GM13976 (cell line): ENCODE results near the gene KIF5B.
"Not testable (repeated sequence)": the region's sequence is repeated elsewhere in the genome, so short reads cannot be mapped to it uniquely, and the experiment has no call there.

Experiments used
- DNase-seq: peaks from one replicate; pipeline ENCODE4 v3.0.0; 2012; ENCODE audit warnings: low spot score
- CTCF ChIP-seq: IDR thresholded peaks from 2 replicates; pipeline ENCODE4 v1.5.1; 2012; ENCODE audit warnings: borderline replicate concordance, mild to moderate bottlenecking; ENCODE audit not compliant: insufficient read depth; ENCODE audit errors: extremely low read depth, missing control alignments, control extremely low read depth
- in situ Hi-C: fragments of 300-500 bp; cut with MboI; formaldehyde crosslinking; loops from one replicate; pipeline ENCODE4 v1.12.0; 2022; ENCODE audit warnings: low sequenced_read_pairs, mixed read lengths, inconsistent platforms; ENCODE audit not compliant: unreplicated experiment

Gene KIF5B

DNA sequence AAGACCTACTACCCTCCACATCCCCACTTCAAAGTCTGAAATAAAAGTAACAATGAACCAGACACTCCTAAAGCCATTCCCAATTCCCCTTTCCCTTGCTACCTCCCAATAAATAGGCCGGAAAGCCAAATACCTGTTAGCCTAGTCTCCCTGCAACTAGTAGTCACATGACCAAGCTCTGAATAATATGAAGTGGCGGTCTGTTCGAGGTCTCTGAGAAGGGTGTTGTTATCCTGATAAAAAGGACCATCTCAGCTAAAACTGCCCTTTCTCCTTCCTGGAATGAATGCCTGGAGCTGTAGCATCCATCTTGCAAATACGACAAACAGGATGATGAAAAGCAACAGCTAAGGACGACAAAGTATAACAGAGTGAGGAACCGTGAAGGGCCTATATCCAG, 6.0 kb downstream of the KIF5B start:
- no peak for DNase-seq
- TF ChIP-seq CTCF: no peak
- in situ Hi-C loops: loop anchor here (25.0 kb wide), 1 partner anchor 312 kb away; no protein-coding TSS in a partner anchor

- TF ChIP-seq CTCF: no peak
- DNase-seq: no peak
- in situ Hi-C loops: no loop called here
Observed at GRCh38 chr10:32049113-32049512, 7.1 kb downstream of the KIF5B start.

GRCh38 chr10:32048282-32048681, 7.9 kb downstream of the KIF5B start:
- no peak for TF ChIP-seq CTCF
- DNase-seq: no peak
- in situ Hi-C loops: no loop called here

DNA sequence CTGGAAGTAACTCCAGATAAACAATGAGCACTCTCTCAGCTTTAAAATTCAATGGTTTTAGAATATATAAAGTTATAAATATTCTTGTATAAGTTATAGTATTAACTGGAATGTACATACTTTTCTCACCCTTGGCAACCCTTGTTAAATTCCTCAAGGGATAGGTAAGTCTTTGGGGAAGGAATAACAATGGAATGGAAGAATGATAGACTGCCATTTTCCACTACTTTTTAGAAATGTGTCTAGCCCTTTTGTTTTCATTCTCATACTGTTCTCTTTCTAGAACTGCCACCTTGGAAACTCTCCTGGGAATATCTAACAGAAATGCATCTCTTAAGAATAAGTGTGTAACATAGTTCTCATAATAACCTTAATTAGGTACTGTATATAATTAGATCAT, 8.3 kb downstream of the KIF5B start:
- in situ Hi-C loops: no loop called here
- TF ChIP-seq CTCF: no peak
- DNase-seq: no peak

DNA sequence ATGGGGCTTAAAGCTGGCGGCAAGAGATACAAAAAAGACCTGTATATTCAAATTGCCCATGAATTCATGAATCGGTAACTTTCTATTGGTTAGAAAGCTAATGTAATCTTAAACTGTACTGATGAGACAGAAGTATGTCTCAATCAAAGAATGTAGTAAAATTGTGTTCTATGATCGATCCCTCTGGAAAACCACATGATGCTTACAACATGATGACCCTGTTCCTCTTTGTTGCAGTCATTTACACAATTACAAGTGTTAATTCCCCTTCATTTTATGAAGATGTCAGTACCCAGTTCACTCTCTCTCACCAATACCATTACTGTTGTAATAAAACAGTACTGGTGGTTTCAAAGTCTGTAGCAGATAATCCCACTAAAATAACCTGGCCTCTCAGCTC, 10.1 kb downstream of the KIF5B start:
- in situ Hi-C loops: no loop called here
- no peak for DNase-seq

DNA sequence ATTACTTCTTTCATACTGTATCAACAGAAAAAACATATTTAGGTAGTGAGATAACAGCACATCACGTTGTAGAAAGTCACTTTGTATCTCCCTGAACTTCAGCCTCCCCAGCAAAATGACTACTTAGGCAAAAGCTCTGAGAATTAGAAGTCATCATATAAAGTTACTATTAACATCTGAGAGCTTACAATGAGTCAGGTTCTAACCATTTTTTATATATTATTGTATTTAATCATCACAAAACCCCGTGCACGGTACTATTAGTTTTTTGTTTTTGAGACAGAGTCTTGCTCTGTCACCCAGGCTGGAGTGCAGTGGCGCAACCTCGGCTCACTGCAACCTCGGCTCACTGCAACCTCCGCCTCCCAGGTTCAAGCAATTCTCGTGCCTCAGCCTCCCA, 13.5 kb downstream of the KIF5B start:
- DNase-seq, in situ Hi-C loops: not testable (repeated sequence)

More for the DNA sequence above, 10.1 kb downstream of the KIF5B start:
- no peak for TF ChIP-seq CTCF

DNA sequence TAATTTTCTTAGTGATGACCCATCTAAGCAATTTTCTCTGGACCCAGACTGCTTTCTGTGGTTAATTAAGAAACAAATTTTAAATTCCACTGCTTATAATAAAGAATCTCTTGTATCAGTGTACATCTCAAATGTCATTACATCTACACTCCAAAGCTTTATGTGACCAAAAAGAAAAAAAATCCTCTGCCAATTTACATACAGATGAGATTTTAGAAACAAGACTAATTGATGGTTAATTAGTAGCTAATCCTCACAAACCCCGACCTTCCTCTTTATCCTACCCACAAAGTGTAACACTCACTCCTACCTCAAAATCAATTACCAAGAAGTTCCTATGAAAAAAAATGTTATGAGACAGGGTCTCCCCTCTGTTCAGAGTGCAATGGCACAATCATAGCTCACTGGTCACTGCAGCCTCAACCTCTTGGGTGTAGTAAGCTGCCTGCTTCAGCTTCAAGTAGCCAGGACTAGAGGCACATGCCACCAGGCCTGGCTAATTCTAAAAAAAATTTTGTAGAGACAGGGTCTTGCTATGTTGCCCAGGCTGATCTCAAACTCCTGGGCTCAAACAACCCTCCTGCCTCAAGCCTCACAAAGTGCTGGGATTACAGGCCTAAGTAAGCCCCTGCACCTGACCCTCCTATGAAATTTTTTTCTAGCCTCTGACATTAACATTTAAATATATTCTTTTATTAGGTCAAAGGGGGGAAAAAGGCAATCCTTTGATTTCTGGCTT, 14.8 kb downstream of the KIF5B start:
- DNase-seq: no peak
- in situ Hi-C loops: no loop called here
- TF ChIP-seq CTCF: no peak
